IPS-NIHi11 (cell line): ENCODE data around the gene TM6SF1.
"Not testable (repeated sequence)": the region's sequence is repeated elsewhere in the genome, so short reads cannot be mapped to it uniquely, and the experiment has no call there.

Source experiments
- DNase-seq: peaks from one replicate; pipeline ENCODE4 v3.0.0; 2012; ENCODE audit warnings: mixed read lengths, low spot score

TM6SF1 gene

DNA sequence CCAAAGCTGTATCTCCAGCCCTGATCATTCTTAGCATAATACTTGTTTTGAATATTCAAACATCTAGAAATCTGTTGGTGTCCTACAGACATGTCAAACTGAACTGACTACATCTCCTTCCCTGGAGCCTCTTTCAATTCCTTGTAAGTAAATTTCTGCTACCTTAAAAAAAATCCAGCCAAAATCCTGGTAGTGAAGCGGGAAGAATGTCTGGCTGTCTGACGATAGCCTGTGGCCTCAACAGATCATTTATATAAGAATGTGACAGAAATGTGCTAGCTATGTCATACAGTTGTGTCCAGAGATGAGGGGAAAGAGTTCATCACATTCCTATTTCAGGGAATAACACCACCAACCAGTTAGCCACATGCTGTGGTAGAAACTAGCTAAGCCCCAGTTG lies 18.6 kb upstream of the TM6SF1 start:
- DNase-seq: no peak

- no peak for DNase-seq
Measured at GRCh38 chr15:83090465-83090864, 17.0 kb upstream of the TM6SF1 start.

DNA sequence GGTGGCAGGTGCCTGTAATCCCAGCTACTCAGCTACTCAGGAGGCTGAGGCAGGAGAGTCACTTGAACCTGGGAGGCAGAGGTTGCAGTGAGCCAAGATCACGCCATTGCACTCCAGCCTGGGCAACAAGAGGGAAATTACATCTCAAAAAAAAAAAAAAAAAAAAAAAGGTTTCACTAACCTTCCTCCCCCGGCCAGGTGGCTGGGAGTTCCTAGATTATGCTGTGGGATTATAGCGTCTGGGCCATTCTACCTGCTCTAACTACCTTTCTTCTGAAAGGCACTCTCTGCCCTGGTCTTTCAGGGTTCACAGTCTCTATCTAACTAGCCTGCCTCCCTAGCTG lies 15.5 kb upstream of the TM6SF1 start:
- not testable (repeated sequence) for DNase-seq

- no peak for DNase-seq
Measured at GRCh38 chr15:83092309-83092976, 15.0 kb upstream of the TM6SF1 start.

DNA sequence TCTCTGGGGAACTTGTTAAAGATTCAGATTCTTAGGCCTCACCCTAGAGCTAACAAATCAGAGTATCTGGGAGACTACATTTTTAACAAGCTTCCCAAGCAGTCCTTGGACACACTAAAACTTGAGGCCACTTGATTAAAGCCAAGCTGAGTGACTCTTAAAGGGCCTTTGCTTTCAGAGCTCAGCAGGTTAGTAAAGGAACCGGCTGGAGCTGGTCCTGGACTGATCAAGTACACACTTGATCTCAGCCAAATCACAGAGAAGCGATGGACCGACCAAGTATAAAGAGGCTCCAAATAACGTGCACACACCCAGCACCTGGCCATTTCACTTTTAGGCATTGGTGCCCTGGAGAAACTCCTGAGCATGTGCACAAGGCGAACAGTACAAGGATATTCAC lies 12.9 kb upstream of the TM6SF1 start:
- no peak for DNase-seq

DNA sequence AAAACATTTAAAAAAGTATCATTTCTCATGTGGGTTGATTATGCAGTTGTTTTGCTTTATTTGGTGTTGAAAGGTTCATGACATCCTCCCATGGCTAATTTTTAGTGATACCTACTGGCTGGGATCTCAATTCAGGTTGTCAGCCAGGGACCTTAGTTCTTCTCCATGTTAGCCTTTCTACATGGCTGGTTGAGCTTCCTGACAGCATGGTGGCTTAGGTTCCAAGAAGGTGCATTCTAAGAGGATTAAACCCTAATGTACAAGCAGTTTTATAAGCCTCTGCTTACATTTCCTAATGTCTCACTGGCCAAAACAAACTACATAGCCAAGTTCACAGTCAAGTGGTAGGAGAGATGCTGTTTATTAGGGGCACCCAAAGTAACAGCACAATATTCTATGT lies 9.4 kb upstream of the TM6SF1 start:
- no peak for DNase-seq

GRCh38 chr15:83099290-83099689 lies 8.2 kb upstream of the TM6SF1 start:
- no peak for DNase-seq

- no peak for DNase-seq
Measured at GRCh38 chr15:83100097-83100646, 7.3 kb upstream of the TM6SF1 start.

- DNase-seq: no peak
Measured at GRCh38 chr15:83102346-83102745, 5.1 kb upstream of the TM6SF1 start.

- no peak for DNase-seq
Measured at GRCh38 chr15:83104141-83104540, 3.3 kb upstream of the TM6SF1 start.

GRCh38 chr15:83105440-83105839 lies 2.0 kb upstream of the TM6SF1 start:
- no peak for DNase-seq

- DNase-seq: no peak
Measured at GRCh38 chr15:83107841-83108181, 366 bp downstream of the TM6SF1 start.

DNA sequence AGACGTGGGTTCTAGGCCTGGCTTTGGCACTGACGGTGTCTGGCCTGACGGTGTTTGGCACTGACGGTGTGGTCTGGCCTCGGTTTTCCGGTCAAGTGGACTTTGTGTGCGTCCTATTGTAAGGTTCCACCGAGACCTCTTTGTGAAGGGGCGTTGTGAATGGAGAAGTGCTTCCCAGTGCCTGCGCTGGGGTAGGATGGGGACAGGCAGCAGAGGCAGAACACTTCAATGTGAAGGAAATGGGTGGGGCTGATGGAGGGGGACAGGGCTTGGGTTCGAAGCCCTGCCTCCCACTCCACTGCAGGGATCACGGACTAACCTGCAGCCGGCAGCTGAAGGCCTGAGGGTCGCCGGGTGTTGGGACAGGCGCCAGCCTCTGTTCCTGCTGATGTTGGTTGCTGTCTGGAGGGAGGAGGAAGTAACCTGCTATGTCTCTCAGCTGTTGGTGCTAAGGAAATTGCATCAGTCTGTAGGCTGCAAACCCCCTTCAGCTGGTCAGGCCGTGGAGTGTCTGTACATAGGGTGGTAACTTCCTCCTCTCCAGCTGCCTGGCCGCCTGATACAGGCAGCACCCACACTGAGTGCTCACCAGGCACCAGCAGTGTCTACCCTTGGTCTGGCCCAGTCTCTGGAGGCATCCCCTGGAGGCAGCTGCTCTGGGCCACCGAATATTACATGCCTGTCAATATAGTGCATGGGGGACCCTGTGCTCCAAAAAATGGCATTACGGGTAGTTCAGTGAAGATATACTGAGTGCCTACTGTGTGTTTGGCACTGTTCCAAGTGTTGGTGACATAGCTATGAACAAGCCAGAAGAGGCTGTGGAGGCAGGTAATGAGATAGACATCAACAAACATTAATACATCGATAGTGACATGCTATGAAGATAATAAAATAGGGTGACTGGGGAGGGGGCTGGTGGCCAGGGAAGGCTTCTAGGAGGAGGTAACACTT lies 1.1 kb downstream of the TM6SF1 start:
- no peak for DNase-seq

DNA sequence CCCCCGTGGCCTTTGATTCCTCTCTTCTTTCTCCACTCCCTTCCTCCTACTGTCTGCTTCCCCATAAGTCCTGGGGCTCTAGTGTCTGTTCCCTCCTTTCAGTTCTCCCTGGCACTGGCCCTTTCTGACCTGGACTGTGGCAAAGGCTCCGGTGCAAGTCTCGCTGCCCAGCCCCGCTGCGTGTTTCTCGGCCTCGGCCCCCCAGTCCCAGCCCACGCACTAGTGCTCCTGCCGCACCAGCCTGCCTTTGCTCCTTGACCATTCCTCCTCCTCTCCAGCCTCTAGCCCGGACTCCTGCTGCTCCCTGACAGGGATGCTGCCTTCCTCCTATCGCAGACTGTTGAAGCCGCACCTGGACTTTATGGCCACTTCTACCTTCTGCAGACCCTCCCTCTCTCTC lies 2.1 kb downstream of the TM6SF1 start:
- no peak for DNase-seq

- DNase-seq: no peak
Measured at GRCh38 chr15:83110381-83110780, 2.9 kb downstream of the TM6SF1 start.

DNA sequence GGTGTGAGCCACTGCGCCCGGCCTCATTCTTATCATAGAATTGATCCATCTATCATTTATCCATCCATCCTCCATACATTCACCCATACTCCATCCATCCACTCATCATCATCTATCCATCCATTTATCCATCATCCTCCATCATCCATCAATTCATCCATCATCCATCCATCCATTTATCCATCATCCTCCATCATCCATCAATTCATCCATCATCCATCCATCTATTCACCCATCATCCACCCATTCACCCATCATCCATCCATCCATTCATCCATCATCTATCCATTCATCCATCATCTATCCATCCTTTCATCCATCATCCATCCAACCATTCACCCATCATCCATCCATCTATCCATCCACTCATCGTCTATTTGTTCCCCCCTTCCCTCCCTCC lies 3.7 kb downstream of the TM6SF1 start:
- DNase-seq: no peak

DNA sequence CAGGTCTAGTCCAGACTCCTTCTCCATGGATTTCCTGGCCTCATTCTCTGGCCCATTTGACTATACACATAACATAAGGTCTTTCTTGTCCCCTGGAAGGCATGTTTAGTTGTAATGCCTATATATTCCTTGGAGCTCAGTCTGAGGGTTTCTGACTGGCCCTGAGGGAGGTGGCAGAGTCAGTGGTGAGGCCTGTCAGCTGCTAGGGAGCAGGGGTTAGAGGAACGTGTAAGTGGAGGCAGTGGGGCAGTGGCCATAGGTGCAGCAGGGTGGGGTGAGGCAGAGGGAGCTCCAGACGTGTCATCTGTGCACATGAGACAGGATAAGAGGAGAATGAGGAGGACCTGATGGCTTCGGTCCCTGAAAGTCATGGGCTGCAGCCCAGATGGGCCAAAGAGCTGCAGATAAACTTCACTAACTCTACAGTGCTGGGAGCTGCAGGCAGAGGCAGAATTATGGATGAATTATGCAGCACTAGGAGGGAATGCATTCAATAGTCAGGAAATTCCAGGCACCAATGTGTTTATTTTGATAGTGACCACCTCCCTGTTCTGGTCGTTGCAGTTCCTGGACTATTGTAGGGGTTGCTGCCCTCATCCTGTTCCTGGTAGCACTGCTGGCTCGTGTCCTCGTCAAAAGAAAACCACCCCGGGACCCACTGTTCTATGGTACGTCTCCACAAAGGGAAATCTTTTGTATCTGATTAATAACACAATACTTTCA lies 4.9 kb downstream of the TM6SF1 start:
- DNase-seq: no peak

GRCh38 chr15:83112956-83113299 lies 5.5 kb downstream of the TM6SF1 start:
- no peak for DNase-seq

GRCh38 chr15:83113881-83114674 lies 6.6 kb downstream of the TM6SF1 start:
- DNase-seq: no peak

GRCh38 chr15:83114856-83115255 lies 7.4 kb downstream of the TM6SF1 start:
- no peak for DNase-seq

DNA sequence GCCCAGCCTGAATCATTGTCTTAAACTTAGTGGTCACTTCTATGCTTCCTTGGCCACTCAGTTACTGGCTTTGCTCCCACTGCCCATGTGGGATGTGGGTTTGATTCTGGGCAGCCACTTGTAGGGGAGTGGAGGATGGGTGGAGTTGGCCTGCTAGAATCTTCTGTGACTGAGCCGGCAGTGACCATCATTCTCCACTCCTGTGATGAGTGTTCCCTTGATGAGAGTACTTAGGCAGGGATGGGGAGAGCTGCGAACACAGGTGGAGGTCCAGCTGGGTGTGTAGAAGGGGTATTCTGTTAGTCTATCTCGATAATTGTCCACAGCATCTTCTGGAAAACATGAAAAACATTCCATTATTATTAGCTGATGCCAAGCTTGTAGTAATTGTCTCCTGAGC lies 8.0 kb downstream of the TM6SF1 start:
- no peak for DNase-seq
